ENCODE data around the gene CFAP20DC.

DNA sequence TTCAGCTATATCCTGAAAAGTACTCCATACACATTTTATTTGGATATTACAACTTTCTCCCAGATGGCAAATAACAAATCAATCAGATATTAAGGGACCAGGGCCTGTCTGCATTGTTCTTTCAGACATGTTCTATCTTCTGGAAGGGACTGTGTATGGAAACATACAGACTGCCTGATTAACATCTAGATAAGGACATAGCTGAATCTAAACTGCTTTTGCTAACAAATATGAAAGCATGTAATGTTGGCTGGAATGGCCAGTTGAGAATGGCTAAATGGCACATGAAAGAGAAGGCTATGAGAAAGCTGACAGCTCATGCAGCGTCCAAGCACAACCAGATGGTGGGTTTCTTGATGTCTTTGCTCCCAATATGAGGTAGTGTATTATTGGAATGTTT lies 149.4 kb downstream of the CFAP20DC start:
- TF ChIP-seq, protein P1, sequence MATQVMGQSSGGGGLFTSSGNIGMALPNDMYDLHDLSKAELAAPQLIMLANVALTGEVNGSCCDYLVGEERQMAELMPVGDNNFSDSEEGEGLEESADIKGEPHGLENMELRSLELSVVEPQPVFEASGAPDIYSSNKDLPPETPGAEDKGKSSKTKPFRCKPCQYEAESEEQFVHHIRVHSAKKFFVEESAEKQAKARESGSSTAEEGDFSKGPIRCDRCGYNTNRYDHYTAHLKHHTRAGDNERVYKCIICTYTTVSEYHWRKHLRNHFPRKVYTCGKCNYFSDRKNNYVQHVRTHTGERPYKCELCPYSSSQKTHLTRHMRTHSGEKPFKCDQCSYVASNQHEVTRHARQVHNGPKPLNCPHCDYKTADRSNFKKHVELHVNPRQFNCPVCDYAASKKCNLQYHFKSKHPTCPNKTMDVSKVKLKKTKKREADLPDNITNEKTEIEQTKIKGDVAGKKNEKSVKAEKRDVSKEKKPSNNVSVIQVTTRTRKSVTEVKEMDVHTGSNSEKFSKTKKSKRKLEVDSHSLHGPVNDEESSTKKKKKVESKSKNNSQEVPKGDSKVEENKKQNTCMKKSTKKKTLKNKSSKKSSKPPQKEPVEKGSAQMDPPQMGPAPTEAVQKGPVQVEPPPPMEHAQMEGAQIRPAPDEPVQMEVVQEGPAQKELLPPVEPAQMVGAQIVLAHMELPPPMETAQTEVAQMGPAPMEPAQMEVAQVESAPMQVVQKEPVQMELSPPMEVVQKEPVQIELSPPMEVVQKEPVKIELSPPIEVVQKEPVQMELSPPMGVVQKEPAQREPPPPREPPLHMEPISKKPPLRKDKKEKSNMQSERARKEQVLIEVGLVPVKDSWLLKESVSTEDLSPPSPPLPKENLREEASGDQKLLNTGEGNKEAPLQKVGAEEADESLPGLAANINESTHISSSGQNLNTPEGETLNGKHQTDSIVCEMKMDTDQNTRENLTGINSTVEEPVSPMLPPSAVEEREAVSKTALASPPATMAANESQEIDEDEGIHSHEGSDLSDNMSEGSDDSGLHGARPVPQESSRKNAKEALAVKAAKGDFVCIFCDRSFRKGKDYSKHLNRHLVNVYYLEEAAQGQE (IDR thresholded peaks at IDR 0.05), result no peak
- TF ChIP-seq, protein P2, sequence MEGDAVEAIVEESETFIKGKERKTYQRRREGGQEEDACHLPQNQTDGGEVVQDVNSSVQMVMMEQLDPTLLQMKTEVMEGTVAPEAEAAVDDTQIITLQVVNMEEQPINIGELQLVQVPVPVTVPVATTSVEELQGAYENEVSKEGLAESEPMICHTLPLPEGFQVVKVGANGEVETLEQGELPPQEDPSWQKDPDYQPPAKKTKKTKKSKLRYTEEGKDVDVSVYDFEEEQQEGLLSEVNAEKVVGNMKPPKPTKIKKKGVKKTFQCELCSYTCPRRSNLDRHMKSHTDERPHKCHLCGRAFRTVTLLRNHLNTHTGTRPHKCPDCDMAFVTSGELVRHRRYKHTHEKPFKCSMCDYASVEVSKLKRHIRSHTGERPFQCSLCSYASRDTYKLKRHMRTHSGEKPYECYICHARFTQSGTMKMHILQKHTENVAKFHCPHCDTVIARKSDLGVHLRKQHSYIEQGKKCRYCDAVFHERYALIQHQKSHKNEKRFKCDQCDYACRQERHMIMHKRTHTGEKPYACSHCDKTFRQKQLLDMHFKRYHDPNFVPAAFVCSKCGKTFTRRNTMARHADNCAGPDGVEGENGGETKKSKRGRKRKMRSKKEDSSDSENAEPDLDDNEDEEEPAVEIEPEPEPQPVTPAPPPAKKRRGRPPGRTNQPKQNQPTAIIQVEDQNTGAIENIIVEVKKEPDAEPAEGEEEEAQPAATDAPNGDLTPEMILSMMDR (IDR thresholded peaks at IDR 0.05; ENCODE audit: low read depth, low read length, missing input control), result no peak
- TF ChIP-seq JUND (IDR thresholded peaks at IDR 0.05) (no peak), MAX (IDR thresholded peaks at IDR 0.05) (no peak), RAD21 (IDR thresholded peaks at IDR 0.05) (no peak), ZBTB33 (IDR thresholded peaks at IDR 0.05) (no peak), ATF3 (IDR thresholded peaks at IDR 0.05) (no peak), SP1 (IDR thresholded peaks at IDR 0.05) (no peak), YY1 (IDR thresholded peaks at IDR 0.05) (no peak), TAF1 (conservative IDR thresholded peaks at IDR 0.05) (no peak), EGR1 (IDR thresholded peaks at IDR 0.05; ENCODE audit: low read depth in 2 of 2) (no peak), GABPA (IDR thresholded peaks at IDR 0.05 in 1 of 2, conservative IDR thresholded peaks at IDR 0.05 in 1 of 2) (no peak)
